BE2C (cell line): ENCODE data around the gene RBM19.

Source experiments
- DNase-seq: peaks from one replicate; pipeline ENCODE4 v3.0.0-alpha.2; 2020
- H3K27me3 ChIP-seq: fragments of 250-450 bp; sonication (Bioruptor Pico); 2 replicates; pipeline ENCODE4 v1.5.1; 2020; ENCODE audit warnings: mild to moderate bottlenecking
- H3K36me3 ChIP-seq: fragments of 250-450 bp; sonication (Bioruptor Pico); 2 replicates; pipeline ENCODE4 v1.5.1; 2020; ENCODE audit warnings: mild to moderate bottlenecking
- H3K4me1 ChIP-seq: fragments of 250-450 bp; sonication (Bioruptor Pico); 2 replicates; pipeline ENCODE4 v1.5.1; 2020
- H3K4me3 ChIP-seq: 2 replicates; pipeline ENCODE4 v1.5.1; 2011; ENCODE audit warnings: low read depth, low read length
- H3K9me3 ChIP-seq: fragments of 250-450 bp; sonication (Bioruptor Pico); 2 replicates; pipeline ENCODE4 v1.5.1; 2020
- CTCF ChIP-seq: IDR thresholded peaks from 2 replicates; pipeline ENCODE4 v1.5.1; 2012; ENCODE audit warnings: mild to moderate bottlenecking, low read depth, low read length

The RBM19 gene

GRCh38 chr12:113803759-113804140 lies 162.4 kb downstream of the RBM19 start:
- DNase-seq: no peak
- Histone ChIP-seq H3K27me3 (no peaks in the 10 kb centered on the region), H3K36me3 (no peaks in the 10 kb centered on the region), H3K4me1 (no peaks in the 10 kb centered on the region), H3K9me3 (no peaks in the 10 kb centered on the region), H3K4me3 (no peak overlapping the region)
- TF ChIP-seq CTCF: no peak

- TF ChIP-seq CTCF: no peak
- no peak for DNase-seq
- no peaks in the 10 kb centered on the region for H3K27me3 ChIP-seq
- H3K36me3 ChIP-seq: no peaks in the 10 kb centered on the region
- no peaks in the 10 kb centered on the region for H3K4me1 ChIP-seq
- no peaks in the 10 kb centered on the region for H3K9me3 ChIP-seq
- H3K4me3 ChIP-seq: no peak overlapping the region
Measured at GRCh38 chr12:113802966-113803758, 163.0 kb downstream of the RBM19 start.

- Histone ChIP-seq H3K4me1 (no peaks in the 10 kb centered on the region), H3K9me3 (no peaks in the 10 kb centered on the region), H3K36me3 (no peaks in the 10 kb centered on the region), H3K4me3 (no peak overlapping the region), H3K27me3 (no peaks in the 10 kb centered on the region)
- TF ChIP-seq CTCF: no peak
- no peak for DNase-seq
Measured at GRCh38 chr12:113802000-113802749, 163.9 kb downstream of the RBM19 start.

- Histone ChIP-seq H3K4me1 (no peaks in the 10 kb centered on the region), H3K36me3 (no peaks in the 10 kb centered on the region), H3K27me3 (peaks cover 4% of the 10 kb centered on the region; the same call in 1 of the 2 replicates), H3K9me3 (no peaks in the 10 kb centered on the region), H3K4me3 (no peak overlapping the region)
- TF ChIP-seq CTCF: no peak
- no peak for DNase-seq
Measured at GRCh38 chr12:113800201-113800600, 165.9 kb downstream of the RBM19 start.

- H3K9me3 ChIP-seq: no peaks in the 10 kb centered on the region
- no peaks in the 10 kb centered on the region for H3K36me3 ChIP-seq
- no peak overlapping the region for H3K4me3 ChIP-seq
- H3K4me1 ChIP-seq: no peaks in the 10 kb centered on the region
- no peak for TF ChIP-seq CTCF
- DNase-seq: no peak
- peaks cover 4% of the 10 kb centered on the region; the same call in 1 of the 2 replicates for H3K27me3 ChIP-seq
Measured at GRCh38 chr12:113798552-113798951, 167.6 kb downstream of the RBM19 start.

- Histone ChIP-seq H3K4me1 (no peaks in the 10 kb centered on the region), H3K36me3 (no peaks in the 10 kb centered on the region), H3K4me3 (no peak overlapping the region), H3K9me3 (no peaks in the 10 kb centered on the region), H3K27me3 (peaks cover 4% of the 10 kb centered on the region; the same call in 1 of the 2 replicates)
- DNase-seq: no peak
- no peak for TF ChIP-seq CTCF
Measured at GRCh38 chr12:113797535-113797868, 168.6 kb downstream of the RBM19 start.
